ENCODE results near the gene SCRT2.

Gene SCRT2

DNA sequence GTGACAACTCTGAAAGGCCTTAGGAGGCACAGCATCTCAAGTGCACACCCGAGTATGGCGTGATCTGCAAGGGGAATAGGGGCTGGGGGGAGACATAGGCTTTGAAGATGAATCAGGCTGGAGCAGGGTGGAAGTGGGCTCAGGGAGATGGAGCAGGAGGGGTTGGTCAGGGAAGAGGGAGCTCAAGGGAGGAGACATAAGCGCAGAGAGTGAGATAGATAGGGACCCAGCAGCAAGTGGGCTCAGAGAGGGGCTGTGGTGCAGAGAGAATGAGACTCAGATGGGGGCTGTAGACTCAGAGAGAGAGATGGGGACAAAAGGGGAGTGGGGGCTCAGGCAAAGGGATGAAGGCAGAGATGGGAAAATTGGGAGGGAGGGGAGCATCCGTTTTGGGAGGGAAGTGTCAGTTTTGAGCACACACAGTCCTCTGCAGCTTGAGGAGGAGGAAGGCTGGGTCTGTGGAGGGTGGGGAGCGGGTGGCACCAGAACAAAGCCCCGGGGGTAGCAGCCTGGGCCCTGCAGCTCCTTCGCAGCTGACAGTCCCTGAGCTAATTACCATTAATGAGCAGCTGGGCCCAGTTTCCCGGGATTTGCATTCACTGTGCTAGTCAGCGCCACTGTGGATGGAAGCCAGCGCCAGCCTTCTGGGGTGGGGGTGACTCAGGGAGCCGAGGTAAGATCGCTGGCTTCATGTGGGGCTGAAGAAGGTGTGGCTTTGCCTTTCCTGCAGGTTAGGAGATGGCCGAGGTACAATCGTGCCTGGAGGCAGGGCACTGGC is 41.3 kb downstream of the SCRT2 start:
- no peaks in the 10 kb centered on the region for H3K9me3 Mint-ChIP-seq
- no peak overlapping the region for H3K4me3 Mint-ChIP-seq
- H3K36me3 Mint-ChIP-seq (ENCODE audit: low read depth), result no peaks in the 10 kb centered on the region
- H3K4me1 Mint-ChIP-seq (ENCODE audit: low read depth), result no peaks in the 10 kb centered on the region
- no peak overlapping the region for H3K27ac Mint-ChIP-seq
- no peak for DNase-seq (ENCODE audit: low spot score)
- H3K27me3 Mint-ChIP-seq (ENCODE audit: low read depth), result peaks cover 10% of the 10 kb centered on the region

DNA sequence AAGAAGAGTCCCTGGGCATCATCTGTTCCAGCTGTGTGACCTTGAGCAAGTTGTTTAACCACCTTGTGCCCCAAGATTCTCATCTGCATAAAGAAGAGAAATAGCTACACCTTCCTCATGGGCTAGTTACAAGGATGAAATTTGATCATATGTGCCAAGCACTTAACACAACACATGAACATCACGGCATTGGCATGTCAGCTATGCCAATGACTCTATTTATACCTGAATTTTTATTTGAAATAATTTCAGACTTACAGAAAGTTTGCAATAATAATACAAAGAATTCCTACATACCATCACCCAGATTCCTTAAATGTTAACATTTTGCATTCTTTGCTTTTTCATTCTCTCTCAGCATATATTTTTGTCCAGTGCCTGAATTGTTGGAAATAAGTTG is 44.5 kb downstream of the SCRT2 start:
- Mint-ChIP-seq H3K27ac (no peak overlapping the region), H3K27me3 (ENCODE audit: low read depth) (peaks cover 4% of the 10 kb centered on the region), H3K36me3 (ENCODE audit: low read depth) (no peaks in the 10 kb centered on the region), H3K4me3 (no peak overlapping the region), H3K4me1 (ENCODE audit: low read depth) (no peaks in the 10 kb centered on the region), H3K9me3 (no peaks in the 10 kb centered on the region)
- DNase-seq (ENCODE audit: low spot score), result no peak

DNA sequence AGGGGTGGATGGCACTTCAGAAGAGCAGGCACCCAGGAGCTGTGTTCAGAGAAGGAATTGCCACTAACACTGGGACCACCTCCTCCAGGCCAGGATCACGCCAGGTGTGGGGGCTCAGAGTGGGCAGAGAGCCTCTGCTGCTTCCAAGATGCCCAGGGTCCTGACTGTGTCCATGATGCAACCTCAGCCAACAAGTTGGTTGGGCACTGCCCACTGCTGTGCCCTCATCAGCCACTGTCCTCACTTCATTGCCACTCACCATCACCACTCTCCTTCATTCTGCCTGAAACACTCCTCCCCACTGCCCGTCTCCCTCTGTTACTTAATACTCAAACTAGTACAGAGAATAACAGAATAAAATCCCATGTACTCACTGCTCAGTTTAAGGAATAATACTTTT is 49.0 kb downstream of the SCRT2 start:
- Mint-ChIP-seq H3K4me3 (no peak overlapping the region), H3K9me3 (no peaks in the 10 kb centered on the region), H3K36me3 (ENCODE audit: low read depth) (no peaks in the 10 kb centered on the region), H3K27ac (no peak overlapping the region), H3K4me1 (ENCODE audit: low read depth) (no peaks in the 10 kb centered on the region), H3K27me3 (ENCODE audit: low read depth) (peaks cover 11% of the 10 kb centered on the region)
- no peak for DNase-seq (ENCODE audit: low spot score)

DNA sequence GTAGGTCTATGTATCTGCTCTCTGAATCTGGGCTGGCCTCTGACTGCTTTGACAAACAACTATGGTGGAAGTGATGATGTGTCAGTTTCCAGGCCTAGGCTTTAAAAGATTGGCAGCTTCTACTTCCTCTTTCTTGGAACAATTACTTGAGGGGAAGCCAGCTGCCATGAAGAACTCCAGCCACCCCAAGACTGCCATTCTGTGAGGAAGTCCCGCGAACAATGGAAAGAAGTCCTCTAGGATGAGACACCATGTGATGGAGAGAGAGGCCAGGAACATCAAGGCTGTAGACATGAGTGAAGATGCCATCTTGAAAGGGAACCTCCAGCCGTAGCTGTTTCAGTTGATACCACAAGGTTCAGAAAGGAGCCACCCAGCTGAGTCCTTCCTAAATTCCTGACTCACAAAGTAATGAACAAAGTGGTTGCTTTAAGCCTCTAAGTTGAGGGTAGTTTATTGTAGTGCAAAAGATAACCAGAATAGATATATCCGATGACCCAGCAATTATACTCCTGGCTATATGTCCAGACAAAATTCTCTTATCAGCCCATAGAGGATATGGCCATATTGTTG is 50.2 kb downstream of the SCRT2 start:
- Mint-ChIP-seq H3K4me3 (no peak overlapping the region), H3K9me3 (no peaks in the 10 kb centered on the region), H3K27ac (no peak overlapping the region), H3K4me1 (ENCODE audit: low read depth) (no peaks in the 10 kb centered on the region), H3K27me3 (ENCODE audit: low read depth) (peaks cover 15% of the 10 kb centered on the region), H3K36me3 (ENCODE audit: low read depth) (no peaks in the 10 kb centered on the region)
- DNase-seq (ENCODE audit: low spot score), result no peak

DNA sequence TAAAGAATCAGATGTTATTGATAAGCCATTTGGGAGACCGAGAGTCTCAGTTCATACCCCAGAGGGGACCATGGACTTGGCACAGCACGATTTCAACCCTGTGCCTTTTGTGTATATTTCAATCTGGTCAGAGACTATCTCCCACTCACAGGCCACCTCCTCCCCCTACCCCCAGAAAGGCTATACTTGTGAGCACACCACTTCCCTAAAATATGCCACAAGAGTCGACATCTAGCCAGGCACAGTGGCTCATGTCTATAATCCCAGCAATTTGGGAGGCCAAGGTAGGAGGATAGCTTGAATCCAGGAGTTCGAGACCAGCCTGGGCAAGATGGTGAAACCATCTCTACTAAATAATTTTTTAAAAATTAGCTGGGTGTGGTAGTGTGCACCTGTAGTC is 51.9 kb downstream of the SCRT2 start:
- H3K36me3 Mint-ChIP-seq (ENCODE audit: low read depth), result no peaks in the 10 kb centered on the region
- no peaks in the 10 kb centered on the region for H3K4me1 Mint-ChIP-seq (ENCODE audit: low read depth)
- no peak overlapping the region for H3K27ac Mint-ChIP-seq
- H3K9me3 Mint-ChIP-seq, result no peaks in the 10 kb centered on the region
- no peak overlapping the region for H3K4me3 Mint-ChIP-seq
- DNase-seq (ENCODE audit: low spot score), result no peak
- peaks cover 19% of the 10 kb centered on the region for H3K27me3 Mint-ChIP-seq (ENCODE audit: low read depth)

DNA sequence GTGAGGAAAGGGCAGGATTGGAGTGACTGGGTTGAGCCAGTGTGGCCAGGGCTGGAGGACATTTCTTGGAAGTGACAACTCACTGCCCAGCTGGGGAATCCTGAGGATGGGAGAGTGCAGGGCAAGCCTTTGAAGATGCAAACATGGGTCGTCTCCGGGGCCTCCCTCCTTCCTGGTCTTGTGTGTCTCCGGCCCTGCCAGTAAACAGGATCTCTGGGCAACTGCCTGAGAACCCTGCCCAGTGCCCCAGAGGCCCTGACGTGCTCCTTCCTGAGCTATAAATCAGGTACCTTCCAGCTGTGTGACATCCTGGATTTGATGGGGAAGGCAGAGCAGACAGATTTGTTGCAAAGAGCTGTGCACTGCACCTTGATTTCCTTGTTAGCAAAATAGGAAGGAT is 52.6 kb downstream of the SCRT2 start:
- Mint-ChIP-seq H3K27ac (no peak overlapping the region), H3K27me3 (ENCODE audit: low read depth) (peaks cover 21% of the 10 kb centered on the region), H3K36me3 (ENCODE audit: low read depth) (no peaks in the 10 kb centered on the region)

DNA sequence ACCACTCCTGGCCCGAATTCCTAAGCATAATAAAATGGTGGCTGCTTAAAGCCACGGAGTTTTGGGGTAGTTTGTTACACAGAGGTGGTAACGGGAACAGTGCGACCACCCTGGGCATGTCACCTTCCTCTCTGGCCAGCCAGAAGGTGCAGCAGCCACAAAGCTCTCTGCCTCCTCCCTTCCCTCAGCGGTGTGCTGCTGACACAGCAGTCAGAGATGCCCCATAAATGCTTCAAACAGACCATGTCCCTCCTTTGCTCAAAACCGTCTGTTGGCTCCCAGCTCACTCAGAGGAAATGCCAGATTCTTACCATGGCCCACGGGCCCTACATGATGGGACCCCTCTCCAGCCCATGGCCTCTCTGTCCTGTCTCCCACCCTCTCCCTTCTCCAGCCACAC is 53.4 kb downstream of the SCRT2 start:
- H3K9me3 Mint-ChIP-seq, result peaks cover 5% of the 10 kb centered on the region
- no peaks in the 10 kb centered on the region for H3K4me1 Mint-ChIP-seq (ENCODE audit: low read depth)
- no peaks in the 10 kb centered on the region for H3K36me3 Mint-ChIP-seq (ENCODE audit: low read depth)
- DNase-seq (ENCODE audit: low spot score), result no peak
- H3K27me3 Mint-ChIP-seq (ENCODE audit: low read depth), result peaks cover 23% of the 10 kb centered on the region
- H3K4me3 Mint-ChIP-seq, result no peak overlapping the region
- no peak overlapping the region for H3K27ac Mint-ChIP-seq

More for the DNA sequence above, 52.6 kb downstream of the SCRT2 start:
- Mint-ChIP-seq H3K4me3 (no peak overlapping the region), H3K4me1 (ENCODE audit: low read depth) (no peaks in the 10 kb centered on the region), H3K9me3 (peaks cover 2% of the 10 kb centered on the region)
- no peak for DNase-seq (ENCODE audit: low spot score)

DNA sequence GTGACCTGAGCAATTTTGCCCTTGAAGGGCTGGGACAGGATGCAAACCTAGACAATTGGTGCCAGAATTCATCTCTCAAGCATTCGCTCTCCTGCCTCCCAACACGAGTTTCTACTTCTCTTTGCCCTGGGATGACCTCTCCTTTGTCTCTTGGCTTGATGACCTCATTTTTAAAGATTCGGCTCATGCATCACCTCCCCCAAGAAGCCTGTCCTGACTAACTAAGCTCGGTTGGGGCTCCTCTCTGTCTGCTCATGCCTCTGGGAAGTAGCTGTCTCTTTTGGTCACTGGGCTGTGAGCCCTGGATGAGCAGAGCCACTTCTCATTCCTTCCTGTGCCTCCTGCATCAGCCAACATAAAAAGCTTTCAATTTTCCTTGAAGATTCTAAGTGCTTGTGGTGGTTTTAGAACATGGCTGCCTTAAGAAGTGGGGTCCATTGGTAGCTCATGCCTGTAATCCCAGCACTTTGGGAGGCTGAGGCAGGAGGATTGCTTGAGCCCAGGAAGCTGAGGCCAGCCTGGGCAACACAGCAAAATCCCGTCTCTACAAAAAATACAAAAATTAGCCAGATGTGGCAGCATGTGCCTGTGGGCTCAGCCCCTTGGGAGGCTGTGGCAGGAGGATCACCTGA is 54.4 kb downstream of the SCRT2 start:
- peaks cover 23% of the 10 kb centered on the region for H3K27me3 Mint-ChIP-seq (ENCODE audit: low read depth)
- H3K4me3 Mint-ChIP-seq, result no peak overlapping the region
- no peaks in the 10 kb centered on the region for H3K36me3 Mint-ChIP-seq (ENCODE audit: low read depth)
- H3K4me1 Mint-ChIP-seq (ENCODE audit: low read depth), result no peaks in the 10 kb centered on the region
- peaks cover 5% of the 10 kb centered on the region for H3K9me3 Mint-ChIP-seq
- no peak overlapping the region for H3K27ac Mint-ChIP-seq
- DNase-seq (ENCODE audit: low spot score), result no peak

DNA sequence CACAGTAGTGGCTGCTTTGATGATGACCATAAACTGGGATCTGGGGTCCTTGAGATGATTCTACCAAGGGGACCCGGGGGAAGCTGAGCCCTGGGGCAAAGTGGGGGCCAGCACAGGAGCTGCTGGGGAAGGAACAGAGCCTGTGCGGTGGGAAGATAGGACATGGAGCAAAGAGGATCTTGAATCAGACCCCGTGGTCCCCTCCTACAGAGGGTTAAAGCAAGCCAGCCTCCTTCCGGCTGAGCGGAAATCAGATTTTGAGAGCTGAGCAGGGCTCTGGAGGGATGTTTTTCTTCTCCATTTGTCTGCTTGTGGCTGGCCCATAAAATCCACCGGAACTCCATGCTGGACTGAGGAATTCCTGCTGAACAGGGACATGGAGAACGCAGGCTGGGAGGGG is 55.4 kb downstream of the SCRT2 start:
- Mint-ChIP-seq H3K36me3 (ENCODE audit: low read depth) (no peaks in the 10 kb centered on the region), H3K4me3 (no peak overlapping the region), H3K9me3 (peaks cover 5% of the 10 kb centered on the region), H3K4me1 (ENCODE audit: low read depth) (no peaks in the 10 kb centered on the region), H3K27me3 (ENCODE audit: low read depth) (peaks cover 19% of the 10 kb centered on the region), H3K27ac (no peak overlapping the region)
- no peak for DNase-seq (ENCODE audit: low spot score)

DNA sequence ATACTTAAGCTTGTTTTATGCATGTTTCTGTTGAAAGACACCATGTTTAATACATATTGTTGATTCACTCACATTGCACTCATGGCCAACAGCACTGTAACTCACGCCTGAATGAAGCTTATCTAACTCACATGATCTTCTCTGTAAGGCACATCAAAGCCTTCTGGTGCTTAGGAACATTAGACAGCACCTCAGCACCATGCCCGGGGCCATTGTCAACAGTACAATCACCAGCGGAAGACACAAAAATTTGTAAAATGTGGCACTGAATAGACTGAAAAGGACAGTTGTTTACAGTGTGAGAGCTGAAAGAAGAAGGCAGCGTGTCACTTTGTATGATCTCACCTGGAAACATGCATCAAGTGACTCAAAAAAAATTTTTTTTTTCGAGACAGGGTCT is 56.6 kb downstream of the SCRT2 start:
- H3K4me3 Mint-ChIP-seq, result no peak overlapping the region
- DNase-seq (ENCODE audit: low spot score), result no peak
- no peak overlapping the region for H3K27ac Mint-ChIP-seq
- H3K4me1 Mint-ChIP-seq (ENCODE audit: low read depth), result no peaks in the 10 kb centered on the region
- no peaks in the 10 kb centered on the region for H3K36me3 Mint-ChIP-seq (ENCODE audit: low read depth)
- H3K9me3 Mint-ChIP-seq, result peaks cover 5% of the 10 kb centered on the region
- peaks cover 22% of the 10 kb centered on the region for H3K27me3 Mint-ChIP-seq (ENCODE audit: low read depth)

DNA sequence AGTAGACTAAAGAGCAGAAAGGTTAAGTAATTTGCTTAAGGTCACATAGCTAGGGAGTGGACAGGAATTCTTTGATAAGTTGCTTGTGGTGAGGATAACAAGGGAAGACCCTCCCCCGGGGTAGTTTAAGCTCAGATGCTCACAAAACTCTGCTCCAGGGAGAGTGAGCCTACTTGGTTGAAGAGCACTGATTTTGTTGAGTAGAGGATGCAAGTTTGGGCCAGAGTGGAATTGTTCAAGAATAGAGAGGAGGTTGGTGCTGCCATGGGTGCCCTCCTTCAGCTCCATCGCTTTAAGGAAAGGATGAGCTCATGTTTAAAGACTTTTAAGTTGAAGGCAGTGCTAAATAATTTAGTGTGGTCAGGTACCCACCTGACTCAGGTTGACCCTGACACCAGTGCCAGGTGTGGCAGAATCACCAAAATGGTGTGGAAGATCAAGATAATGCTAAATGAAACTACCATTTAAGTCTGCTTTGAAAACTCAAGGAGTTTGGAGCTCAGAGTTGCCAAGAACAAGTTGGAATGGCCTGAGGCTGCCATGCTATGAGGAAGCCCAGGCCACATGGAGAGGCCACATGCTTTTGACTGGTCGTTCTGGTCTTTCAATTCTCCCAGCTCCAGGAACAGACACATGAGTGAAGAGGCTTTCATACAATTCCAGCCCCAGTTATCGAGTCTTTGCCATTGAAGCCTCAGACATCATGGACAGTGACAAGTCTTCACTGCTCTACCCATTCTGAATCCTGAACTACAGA is 57.5 kb downstream of the SCRT2 start:
- peaks cover 28% of the 10 kb centered on the region for H3K27me3 Mint-ChIP-seq (ENCODE audit: low read depth)

DNA sequence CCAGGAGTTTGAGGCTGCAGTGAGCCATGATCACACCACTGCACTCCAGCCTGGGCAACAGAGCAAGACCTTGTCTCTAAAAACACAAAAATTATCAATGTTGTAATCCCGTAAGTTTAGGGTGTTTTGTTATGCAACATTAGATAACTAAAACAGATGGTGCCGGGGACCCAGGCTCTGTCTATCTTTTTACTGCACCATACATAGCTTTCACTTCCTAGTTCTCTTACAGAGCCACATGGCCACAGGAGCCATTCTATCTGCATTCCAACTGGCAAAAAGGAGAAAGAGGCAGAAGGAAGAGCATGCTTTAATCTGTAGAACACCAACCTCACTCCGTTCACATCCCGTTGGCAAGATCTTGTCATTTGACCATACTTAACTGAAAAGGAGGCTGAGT is 60.1 kb downstream of the SCRT2 start:
- no peak for DNase-seq (ENCODE audit: low spot score)
- no peak overlapping the region for H3K4me3 Mint-ChIP-seq
- H3K27me3 Mint-ChIP-seq (ENCODE audit: low read depth), result peaks cover 42% of the 10 kb centered on the region
- no peak overlapping the region for H3K27ac Mint-ChIP-seq
- peaks cover 5% of the 10 kb centered on the region for H3K9me3 Mint-ChIP-seq
- H3K4me1 Mint-ChIP-seq (ENCODE audit: low read depth), result no peaks in the 10 kb centered on the region
- H3K36me3 Mint-ChIP-seq (ENCODE audit: low read depth), result no peaks in the 10 kb centered on the region

More for the DNA sequence above, 57.5 kb downstream of the SCRT2 start:
- Mint-ChIP-seq H3K9me3 (peaks cover 5% of the 10 kb centered on the region), H3K4me3 (no peak overlapping the region), H3K27ac (no peak overlapping the region), H3K36me3 (ENCODE audit: low read depth) (no peaks in the 10 kb centered on the region), H3K4me1 (ENCODE audit: low read depth) (no peaks in the 10 kb centered on the region)
- no peak for DNase-seq (ENCODE audit: low spot score)

DNA sequence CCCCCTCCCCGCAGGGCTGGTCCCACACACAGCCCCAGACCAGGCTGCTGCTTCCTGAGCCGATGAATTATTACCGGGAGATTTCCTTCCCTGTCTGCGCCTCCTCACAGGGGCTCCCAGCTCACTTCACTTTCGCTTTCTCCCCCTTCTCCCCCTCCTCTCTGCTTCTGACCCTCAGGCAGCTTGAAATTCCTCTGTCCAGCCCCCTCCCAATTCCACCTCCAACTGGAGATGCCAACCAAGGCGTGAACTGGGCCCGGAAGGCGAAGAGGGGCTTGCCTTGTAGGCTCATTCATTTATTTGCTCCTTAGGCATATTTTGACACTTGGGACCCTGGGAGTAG is 63.8 kb downstream of the SCRT2 start:
- no peak for DNase-seq (ENCODE audit: low spot score)
- Mint-ChIP-seq H3K4me3 (no peak overlapping the region), H3K9me3 (no peaks in the 10 kb centered on the region), H3K36me3 (ENCODE audit: low read depth) (no peaks in the 10 kb centered on the region), H3K27me3 (ENCODE audit: low read depth) (peaks cover 56% of the 10 kb centered on the region), H3K4me1 (ENCODE audit: low read depth) (peaks cover 3% of the 10 kb centered on the region), H3K27ac (no peak overlapping the region)
